ENCODE measurements around the gene MYO1G.

DNA sequence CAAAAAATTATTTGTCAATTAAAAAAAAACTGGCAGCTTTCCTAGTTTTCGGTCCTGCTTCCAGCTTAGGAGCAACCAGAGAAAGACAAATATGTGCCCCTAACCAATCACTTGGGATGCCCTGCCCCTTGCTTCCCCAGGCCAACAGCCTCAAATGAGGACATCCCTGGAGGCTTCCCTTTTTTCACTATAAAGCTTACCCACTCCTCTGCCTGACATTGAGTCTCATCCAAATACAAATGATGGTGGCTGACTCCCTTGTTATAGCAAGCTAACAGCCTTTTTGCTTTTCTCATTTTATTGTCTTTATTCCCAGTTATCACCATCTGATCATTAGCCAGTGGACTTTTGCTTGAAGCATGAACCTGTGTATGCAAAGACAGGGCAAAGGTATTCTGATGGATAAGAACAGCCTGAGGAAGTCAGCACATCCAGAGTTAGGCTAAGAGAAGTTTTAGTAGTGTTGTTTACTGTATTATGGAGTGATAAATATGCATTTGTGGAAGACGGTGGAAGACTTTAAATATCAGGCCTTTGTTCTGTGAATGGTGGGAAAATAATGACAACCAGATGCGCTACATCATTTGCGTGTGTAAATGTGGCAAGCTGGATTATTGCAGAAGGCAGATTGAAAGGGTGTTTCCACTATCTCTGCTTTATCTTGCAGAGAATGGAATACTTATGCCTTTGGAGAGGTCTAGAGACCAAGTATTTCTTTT is 19.5 kb upstream of the MYO1G start:
- no peak for TF ChIP-seq CTCF (IDR thresholded peaks at IDR 0.05)
- no peak for TF ChIP-seq POLR2A (IDR thresholded peaks at IDR 0.05)
